Smooth muscle cell of the brain vasculature (primary cell): Measurements from ENCODE around the gene OBP2B.
A peak's percentile ranks its signal among the peaks of the same experiment; 100 is the strongest.
"Not testable (repeated sequence)": the region's sequence is repeated elsewhere in the genome, so short reads cannot be mapped to it uniquely, and the experiment has no call there.

ENCODE experiments used
- DNase-seq: peaks from one replicate; pipeline ENCODE4 v3.0.0-alpha.2; 2012; ENCODE audit warnings: low read depth, low spot score

OBP2B gene

DNA sequence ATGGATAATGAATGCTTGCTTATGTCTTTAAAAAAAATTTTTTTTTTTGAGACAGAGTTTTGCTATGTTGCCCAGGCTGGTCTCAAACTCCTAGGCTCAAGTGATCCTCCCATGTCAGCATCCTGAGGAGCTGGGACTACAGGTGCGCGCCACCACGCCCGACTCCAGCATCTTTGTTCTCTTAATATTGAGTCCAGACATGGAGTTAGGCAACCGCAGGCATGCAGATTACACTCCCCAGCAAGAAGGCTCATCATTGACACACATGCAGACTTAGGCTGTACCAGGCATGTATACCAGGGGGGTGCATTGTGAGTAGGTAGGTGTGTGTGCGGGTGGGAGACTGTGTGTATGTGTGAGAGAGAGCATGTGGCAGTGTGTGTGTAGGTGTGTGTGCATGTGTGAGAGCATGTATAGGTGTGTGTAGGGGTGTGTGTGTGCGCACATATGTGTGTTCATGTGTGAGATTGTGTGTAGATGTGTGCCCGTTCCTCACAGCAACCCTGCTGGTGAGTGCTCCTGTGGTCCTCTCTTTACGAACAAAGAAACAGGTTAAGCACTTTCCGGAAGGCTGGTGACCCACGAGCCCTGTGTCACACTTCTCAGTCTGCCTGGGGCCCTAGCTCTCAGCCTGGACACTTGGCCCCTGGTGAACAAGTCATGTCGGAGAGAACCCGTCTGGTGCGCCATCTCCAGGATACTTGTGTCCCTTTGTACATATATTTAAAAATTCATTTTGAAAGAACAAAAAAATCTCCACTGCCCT lies 6.2 kb downstream of the OBP2B start:
- DNase-seq, result no peak

DNA sequence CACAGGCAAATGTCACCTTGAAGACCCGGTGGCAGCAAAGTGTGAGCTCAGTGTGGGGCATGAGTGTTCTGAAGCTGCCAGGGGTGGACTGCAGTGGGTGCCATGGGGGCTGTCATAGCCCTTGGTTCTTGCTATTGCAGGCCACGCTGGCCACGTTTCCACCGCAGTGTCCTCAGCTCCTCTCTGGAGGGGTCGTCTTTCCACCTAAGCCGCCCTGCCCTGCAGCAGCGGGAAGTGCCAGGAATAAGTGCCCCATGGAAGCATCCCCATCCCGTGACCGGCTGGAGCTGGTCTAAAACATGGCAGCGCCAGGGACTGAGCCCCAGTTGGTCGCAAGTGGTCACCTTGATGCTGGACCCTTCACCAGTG lies 6.9 kb downstream of the OBP2B start:
- no peak for DNase-seq

DNA sequence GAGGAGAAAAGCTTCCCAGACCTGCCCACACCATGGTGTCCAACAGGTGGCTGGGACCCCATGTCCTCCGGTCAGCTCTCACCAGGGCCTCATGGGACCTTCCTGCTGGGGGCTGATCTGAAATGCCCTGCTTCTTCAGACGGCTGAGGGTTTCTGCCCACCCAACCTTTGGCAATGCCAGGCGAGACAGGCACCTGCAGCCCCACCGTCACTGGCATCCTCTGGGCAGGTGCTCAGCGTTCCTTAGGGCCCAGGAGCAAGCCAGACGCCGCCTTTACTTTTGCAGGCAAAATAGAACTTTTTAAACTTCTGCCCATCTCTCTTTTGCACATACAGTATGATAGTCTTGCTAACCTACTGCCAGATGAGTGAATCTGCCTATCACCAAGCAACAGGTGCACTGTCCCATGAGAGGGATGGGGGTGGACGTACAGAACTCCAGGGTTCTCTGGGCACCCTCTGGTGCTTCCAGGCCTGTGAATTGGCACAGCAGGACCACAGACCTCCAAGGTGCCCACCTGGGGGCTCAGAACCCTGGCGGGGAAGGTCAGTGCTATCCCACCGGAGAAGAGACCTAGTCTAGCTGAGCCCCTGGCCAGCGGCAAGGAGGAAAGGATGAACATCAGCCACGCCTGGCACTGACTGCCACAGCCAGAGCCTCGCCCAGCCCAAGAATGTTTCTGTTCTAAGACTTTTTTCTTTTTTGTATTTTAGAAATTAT lies 7.5 kb downstream of the OBP2B start:
- DNase-seq, result no peak

DNA sequence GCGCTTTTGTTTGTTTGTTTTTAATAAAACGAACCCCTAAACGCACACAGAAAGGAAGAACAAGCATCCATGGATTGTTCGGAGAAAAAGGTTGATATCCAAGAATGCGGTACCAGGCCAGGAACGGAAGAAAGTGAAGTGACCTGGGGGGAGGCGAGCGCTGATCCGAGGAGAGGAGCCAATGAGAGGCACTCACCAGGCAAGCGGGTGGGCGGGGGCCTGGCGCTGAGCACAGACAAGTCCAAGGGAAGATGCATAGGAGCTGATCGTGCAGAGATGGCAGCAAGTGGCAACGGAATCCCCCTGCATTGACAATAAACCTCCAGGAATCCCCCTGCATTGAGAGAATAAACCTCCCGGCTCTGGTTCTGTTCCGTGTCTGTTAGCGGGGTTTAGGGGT lies 8.4 kb downstream of the OBP2B start:
- DNase-seq, result no peak

DNA sequence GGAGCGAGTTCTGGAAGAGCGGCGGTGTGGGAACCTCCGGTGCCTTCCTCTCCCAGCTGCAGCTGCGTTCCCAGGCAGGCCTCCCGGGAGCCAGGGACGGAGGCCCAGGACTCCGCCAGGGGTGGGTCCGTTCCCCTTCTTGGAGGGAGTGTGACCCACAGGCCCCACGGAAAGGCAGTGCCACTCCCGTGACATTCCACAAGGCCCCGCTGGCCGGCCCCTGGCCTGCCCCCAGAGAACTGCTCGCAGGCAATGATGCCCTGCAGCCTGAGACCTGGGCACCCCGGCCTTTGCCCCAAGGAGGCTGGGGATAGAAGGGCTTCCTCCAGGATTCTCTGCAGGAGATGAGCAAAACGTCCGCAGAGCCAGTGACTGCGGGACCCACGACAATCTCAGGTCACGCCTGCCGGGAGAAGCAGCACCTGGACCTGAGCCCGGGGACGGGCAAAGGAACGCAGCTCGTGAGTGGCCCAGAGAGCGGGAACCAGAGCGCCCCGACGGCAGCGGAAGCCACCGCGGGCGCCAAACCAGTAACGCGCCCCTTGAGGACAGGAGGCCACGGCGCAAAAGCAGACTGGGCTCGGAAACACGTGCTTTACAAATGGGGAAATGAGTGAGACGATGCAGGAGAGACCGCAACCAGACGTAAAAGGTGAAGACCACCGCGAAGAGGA lies 9.3 kb downstream of the OBP2B start:
- DNase-seq, result no peak

DNA sequence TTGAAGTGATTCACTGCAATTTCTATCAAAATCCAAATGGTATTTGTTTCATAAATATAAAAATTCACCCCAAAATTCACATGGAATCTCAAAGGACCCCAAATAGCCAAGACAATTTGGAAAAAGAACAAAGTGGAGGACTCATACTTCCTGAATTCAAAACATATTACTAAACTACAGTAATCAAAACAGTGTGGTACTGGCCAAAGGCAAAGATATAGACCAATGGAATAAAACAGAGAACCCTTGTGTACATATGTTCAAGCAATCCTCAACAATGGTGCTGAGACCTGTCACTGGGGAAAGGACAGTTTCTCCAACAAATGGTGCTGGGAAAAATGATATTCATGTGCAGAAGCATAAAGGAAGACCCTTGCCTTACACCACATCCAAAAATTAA lies 14.0 kb downstream of the OBP2B start:
- no peak for DNase-seq

DNA sequence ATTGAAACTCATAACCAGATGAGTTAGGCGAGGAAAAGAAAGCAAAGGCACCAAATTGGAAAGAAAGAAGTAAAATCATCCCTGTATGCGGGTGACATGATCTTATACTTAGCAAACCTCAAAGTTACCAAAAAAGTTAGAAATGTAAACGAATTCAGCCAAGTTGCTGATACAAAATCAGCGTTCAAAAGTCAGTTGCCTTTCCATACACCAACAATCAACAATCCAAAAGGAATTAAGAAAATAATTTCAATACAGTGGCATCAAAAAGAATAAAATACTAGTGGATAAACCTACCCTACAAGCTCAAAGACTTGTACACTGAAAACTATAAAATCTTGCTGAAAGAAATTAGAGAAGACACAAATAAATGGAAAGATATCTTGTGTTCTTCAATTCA lies 14.5 kb downstream of the OBP2B start:
- no peak for DNase-seq

DNA sequence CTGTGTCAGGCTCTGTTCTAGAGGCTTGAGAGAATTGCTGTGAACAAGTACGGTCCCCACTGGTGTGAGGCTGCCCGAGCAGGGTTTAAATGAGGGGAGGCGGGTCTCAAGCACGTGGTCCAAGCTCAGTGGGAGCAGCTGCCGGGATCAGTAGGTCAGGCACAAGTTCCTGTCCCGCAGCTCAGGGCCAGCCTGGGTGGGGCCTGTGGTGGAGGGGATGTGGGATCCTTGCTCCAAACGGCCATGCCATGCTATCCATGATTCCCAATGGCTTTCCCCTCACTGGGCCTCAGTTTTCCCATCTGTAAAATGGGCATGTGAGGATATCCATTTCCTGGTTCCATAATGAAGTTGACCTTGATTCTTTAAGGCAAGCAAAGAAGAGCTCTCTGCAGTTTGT lies 17.1 kb downstream of the OBP2B start:
- DNase-seq, result no peak

DNA sequence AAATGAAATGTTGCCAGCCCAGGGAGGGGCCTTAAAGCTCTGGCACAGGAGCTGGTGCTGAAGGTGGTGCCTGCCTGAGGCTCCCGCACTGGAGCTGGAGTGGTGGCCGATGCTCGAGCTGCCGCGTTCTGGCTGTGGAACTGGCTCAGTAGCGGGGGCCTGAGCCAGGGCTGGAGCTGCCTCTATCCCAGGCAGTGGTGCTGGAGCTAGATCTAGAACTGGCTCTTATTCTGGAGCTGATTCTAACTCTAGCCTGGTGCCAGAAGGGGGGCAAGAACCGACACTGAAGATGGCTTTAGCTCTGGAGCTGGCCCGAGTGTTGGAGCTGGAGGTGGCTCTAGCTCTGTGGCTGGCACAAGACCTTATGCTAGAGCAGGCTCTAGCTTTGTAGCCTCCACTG lies 19.2 kb downstream of the OBP2B start:
- no peak for DNase-seq

DNA sequence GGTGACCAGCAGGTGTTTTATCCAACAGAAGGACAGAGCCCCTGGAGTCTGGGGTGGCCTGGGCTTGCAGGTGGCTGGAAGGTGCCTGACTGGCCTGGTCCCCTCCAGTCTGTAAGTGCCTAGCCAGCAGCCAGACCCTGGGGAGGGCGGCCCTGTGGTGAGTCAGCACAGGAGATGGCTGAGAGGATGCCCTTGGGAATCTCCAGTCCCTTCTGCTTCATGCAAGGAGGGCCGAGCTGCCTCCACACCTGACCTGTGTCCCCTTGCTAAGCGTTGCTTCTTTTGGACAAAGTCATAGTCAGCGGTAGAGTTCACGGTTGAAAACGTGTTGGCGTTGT lies 20.2 kb downstream of the OBP2B start:
- no peak for DNase-seq

DNA sequence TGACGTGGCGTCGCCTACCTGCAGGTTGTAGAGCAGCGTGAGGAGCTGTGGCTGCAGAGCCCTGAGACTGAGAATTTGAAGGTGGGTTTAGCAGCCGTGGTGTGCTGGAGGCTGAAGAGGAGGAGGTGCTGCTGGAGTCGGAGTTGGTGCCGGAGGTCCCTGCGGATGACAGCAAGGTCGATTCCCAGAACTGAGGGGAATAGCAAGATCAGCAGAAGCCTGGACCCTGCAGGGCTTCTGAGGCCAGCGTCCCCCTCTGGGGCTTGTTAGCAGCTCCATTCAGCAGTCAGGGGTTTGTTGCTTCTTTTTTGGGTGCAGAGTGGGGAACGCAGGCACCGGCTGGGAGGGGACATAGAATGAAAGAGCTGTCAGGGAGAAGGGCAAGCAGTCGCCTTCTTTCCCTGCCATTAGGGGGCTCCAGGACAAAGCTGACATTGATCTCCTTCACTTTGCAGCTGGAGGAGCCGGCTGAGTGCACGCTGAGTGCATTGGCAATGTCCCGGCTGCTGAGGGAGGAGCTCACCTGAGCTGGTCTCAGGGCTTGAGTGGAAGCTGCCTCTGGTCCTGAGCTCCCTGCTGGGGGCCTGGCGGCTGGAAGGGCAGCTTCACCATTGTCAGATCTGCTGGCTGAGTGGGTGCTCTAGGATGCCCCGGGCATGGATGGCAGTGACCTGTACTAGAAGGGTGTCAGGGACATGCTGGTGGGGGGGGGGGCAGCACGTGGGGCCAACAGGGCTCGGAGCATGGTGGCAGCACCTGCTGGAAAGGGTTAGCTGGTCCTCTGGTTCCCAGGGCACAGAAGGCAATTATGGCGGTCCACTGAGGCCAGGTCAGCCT lies 20.8 kb downstream of the OBP2B start:
- DNase-seq, result no peak

DNA sequence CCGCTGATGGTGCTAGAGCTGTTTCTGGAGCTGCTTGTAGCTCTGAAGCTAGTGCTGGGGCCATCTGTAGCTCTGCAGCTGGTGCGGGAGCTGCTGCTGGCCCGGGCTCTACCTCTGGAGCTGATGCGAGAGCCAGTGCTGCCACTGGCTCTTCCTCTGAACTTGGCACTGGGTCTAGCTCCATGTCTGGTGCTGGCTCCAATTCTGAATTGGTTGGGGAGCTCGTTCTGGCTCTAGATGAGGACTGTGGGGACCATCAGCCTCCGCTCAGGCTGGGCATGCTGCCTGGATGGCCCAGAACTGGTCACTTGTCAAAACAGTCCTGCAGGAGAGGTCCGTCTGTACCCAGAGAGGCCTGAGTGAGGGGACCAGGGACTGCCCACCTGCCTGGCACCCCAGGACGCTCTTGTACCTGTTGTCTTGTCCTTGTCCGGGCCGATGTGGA lies 21.5 kb downstream of the OBP2B start:
- no peak for DNase-seq

DNA sequence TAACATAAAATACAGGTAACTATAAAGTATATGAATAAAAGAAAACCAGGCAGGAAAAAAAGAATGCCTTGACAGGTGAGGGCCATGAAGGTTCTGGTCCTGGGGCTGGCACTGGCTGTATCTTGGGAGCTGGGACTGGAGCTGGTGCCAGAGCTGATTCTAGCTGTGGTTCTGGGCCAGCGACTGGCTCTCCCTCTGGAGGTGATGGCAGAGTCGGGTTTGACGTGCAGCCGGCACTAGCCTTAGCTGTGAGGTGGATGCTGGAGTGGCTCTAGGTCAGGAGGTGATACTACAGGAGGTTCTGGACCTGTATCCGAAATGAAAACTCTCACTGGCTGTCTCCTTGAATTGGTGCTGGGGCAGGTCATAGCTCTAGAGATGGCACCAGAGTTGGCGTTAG lies 22.3 kb downstream of the OBP2B start:
- no peak for DNase-seq

DNA sequence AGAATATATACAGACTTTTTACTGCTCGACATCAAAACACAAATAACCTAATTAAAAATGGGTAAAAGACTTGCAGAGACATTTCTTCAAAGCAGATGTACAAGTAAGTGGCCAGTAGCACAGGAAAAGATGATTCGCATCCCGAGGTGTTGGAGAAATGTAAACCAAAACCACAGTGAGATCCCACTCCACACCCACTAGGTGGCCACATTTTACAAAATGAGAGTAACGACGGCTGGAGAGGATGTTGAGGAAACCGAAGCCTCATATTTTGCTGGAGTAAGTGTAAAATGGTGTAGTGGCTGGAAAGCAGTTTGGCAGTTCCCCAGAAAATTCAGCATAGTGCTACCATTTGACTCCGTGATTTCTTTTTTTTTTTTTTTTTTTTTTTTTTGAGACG lies 24.1 kb downstream of the OBP2B start:
- peak; percentile 35 for DNase-seq

DNA sequence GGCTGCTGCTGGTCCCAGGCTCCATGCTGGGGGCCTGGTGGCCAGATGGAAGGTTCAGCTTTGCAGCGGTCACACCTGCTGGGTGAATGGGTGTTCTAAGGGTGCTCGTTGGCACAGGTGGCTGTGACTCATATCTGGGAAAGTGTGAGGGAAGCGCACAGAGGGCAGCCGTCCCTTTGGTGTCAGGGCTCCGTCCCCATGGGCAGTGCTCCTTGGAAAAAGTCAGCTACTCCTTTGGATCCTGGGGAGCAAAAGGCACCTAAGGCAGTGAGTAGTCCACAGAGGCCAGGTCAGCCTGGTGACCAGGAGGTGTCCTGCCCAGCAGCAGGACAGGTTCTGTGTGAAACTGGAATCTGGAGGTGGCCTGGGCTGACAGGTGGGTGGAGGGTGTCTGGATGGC lies 26.9 kb downstream of the OBP2B start:
- DNase-seq, result no peak

DNA sequence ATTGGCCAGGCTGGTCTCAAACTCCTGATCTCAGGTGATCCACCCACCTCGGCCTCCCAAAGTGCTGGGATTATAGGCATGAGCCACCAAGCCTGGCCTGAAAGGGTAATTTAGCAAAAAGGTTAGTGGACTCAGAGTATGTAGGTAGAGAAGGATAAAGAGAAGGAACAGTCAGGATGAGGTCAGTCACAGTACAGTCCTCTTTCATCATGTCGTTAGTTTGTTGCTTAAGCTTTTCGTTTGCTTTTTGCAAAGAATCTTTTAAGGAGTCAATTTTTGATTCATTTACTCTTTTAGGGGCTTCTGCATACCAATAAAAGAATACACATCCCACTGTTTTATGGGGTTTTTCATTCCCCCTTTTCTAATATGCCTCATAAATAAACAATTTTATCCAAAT lies 27.5 kb downstream of the OBP2B start:
- DNase-seq, result no peak

DNA sequence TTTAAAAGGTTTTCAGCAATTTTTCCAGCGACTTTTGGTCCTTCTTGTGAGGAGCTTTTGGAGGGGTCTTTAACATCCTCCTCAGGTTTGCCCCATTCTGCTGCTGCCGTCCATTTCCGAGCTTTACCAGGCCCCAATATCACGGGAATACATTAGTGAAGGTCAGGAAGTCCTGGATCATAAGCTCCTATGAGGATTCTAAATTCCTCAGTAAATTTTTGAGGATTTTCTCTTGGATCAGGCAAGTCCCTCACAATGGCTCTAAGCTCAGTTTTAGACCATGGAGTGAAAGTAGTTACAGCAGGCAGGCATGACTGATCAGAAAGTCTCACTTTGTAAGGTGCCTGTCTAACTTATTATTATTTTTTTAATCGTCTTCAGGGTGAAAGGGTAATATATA lies 28.1 kb downstream of the OBP2B start:
- DNase-seq, result no peak

DNA sequence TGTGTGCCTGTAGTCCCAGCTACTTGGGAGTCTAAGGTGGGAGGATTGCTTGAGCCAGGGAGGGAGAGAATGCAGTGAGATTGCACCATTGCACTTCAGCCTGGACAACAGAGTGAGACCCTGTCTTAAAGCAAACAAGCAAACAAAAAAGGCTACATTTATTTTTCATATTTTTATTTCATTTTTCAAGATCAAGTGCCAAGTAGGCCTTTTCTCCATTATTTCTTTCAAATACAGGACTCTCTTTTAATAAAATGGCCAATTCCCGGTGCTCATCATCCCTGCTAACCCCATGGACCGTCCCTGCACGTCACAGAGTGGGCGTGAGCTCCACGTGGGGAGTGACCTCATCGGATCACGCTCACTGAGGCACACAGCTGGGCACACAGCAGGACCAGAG lies 36.0 kb downstream of the OBP2B start:
- no peak for DNase-seq

DNA sequence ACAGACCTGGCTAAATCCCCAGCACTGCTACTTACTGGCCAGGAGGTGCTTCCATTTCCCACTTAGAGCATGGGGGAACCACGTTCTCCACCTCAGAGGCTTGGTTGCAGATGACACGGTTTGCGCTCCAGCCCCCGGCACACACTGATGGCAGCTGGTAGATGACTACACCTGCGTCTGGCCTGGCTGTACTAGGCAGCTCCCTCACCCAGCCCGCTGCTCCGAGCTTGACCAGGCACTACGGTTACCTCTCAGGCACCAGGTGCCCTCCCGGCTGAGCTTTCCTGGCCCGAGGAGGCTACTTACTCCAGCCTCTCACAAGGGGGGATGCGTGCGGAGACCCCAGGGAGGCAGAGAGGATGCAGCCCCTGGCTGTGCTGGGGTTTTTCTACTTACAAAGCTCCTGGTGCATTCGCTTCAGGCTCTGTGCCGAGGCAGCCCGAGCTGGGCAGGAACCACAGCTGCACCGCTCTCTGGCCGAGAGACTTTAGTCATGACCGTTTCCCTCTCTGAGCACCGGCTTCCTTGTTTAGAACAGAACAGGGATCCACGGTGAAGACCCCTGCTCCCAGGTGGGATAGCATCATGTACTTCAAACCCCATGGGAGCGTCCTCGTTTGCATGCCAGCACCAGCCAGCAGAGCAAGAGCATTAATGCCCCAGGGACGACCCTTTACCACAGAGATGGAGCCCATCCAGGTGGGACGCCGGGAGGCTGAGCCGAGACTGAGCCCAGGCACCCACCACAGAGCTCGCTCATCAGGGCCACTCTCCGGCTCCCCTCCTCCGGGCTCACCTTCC lies 37.7 kb downstream of the OBP2B start:
- DNase-seq, result no peak

DNA sequence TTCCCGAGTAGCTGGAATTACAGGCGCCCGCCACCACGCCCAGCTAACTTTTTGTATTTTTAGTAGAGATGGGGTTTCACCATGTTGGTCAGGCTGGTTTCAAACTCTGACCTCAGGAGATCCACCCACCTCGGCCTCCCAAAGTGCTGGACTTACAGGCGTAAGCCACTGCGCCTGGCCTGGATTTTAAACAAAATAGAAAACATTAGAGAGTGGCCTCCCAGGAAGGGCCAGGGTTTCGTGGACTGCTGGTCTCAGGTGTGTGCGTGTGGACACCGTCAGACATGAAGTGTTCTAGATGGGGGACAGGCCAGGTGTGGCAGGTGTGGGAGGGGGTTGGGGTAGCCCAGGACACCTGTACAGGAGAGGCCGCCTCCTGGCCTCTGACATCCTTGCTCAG lies 38.3 kb downstream of the OBP2B start:
- no peak for DNase-seq

DNA sequence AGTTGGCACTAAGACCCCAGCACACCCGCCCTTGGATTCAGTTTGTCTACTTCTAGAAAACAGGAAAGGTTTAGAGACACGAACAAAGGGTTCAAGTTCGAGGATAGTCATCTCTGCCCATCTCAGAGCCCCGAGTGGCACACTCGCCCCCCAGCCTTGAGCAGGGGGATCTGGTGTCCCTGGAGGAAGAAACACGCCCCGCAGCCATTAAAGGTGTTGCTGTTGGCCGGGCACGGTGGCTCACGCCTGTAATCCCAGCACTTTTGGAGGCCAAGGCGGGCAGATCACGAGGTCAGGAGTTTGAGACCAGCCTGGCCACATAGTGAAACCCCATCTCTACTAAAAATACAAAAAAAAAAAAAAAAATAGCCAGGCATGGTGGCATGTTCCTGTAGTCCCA lies 39.4 kb downstream of the OBP2B start:
- not testable (repeated sequence) for DNase-seq
